GM06990 (cell line): ENCODE data around the gene CDH8.

ENCODE experiments used
- DNase-seq: peaks from one replicate; pipeline ENCODE4 v3.0.0-alpha.2; 2011; ENCODE audit not compliant: insufficient read length; ENCODE audit errors: extremely low read depth
- H3K27me3 ChIP-seq: replicated peaks from 2 replicates; pipeline ENCODE4 v1.6.0; 2011; ENCODE audit warnings: low read length; ENCODE audit not compliant: control insufficient read depth, insufficient read depth
- H3K36me3 ChIP-seq: 2 replicates; pipeline ENCODE4 v1.5.1; 2011; ENCODE audit warnings: low read length; ENCODE audit not compliant: control insufficient read depth, insufficient read depth
- H3K4me3 ChIP-seq: replicated peaks from 2 replicates; pipeline ENCODE4 v1.5.1; 2011; ENCODE audit warnings: low read depth, mild to moderate bottlenecking, control low read depth, low read length
- TF ChIP-seq, protein P1 (sequence below): IDR thresholded peaks from 2 replicates; pipeline ENCODE4 v1.5.1; 2011; ENCODE audit warnings: low read length, control low read depth, mild to moderate bottlenecking, inconsistent platforms; ENCODE audit not compliant: insufficient read depth, poor library complexity, severe bottlenecking

CDH8 gene

DNA sequence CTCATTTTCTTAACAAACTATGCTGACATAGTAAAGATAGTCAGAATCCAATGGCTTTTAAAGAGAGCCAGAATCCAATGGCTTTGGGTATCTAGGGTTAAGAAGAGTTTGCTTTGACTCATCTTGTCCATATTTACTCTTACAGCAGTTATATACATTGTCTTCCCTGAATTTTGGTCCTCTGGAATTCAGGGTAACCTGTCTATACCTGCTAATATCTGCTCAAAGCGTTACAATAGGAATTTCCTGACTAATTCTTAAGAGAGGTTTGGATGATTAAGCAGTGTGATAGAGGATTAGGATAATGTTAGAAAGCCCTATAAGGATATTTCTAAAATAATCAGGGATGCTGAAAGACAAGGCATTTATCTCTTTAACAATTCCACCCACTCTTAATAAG lies 2.0 kb upstream of the CDH8 start:
- Histone ChIP-seq H3K4me3 (no peak overlapping the region), H3K36me3 (no peaks in the 10 kb centered on the region), H3K27me3 (no peaks in the 10 kb centered on the region)
- TF ChIP-seq, protein P1, sequence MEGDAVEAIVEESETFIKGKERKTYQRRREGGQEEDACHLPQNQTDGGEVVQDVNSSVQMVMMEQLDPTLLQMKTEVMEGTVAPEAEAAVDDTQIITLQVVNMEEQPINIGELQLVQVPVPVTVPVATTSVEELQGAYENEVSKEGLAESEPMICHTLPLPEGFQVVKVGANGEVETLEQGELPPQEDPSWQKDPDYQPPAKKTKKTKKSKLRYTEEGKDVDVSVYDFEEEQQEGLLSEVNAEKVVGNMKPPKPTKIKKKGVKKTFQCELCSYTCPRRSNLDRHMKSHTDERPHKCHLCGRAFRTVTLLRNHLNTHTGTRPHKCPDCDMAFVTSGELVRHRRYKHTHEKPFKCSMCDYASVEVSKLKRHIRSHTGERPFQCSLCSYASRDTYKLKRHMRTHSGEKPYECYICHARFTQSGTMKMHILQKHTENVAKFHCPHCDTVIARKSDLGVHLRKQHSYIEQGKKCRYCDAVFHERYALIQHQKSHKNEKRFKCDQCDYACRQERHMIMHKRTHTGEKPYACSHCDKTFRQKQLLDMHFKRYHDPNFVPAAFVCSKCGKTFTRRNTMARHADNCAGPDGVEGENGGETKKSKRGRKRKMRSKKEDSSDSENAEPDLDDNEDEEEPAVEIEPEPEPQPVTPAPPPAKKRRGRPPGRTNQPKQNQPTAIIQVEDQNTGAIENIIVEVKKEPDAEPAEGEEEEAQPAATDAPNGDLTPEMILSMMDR = no peak
- DNase-seq = no peak

DNA sequence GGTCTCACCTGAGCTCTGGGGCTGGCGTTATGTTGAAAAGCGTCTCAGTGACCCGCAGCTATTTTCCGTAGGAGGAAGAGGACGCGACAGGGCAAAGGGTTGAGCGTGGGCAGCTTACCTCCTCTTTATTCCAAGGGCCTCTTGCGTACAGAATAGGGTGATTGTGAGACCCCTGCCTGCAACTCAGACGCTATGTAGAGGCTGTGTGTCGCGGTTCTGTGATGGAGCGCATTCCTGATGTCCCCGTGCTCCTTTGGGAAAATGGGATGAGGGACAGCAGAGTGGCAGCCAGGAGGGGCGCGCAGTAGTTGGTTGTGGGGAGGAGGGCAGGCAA lies 531 bp upstream of the CDH8 start:
- TF ChIP-seq, protein P1 = no peak

DNA sequence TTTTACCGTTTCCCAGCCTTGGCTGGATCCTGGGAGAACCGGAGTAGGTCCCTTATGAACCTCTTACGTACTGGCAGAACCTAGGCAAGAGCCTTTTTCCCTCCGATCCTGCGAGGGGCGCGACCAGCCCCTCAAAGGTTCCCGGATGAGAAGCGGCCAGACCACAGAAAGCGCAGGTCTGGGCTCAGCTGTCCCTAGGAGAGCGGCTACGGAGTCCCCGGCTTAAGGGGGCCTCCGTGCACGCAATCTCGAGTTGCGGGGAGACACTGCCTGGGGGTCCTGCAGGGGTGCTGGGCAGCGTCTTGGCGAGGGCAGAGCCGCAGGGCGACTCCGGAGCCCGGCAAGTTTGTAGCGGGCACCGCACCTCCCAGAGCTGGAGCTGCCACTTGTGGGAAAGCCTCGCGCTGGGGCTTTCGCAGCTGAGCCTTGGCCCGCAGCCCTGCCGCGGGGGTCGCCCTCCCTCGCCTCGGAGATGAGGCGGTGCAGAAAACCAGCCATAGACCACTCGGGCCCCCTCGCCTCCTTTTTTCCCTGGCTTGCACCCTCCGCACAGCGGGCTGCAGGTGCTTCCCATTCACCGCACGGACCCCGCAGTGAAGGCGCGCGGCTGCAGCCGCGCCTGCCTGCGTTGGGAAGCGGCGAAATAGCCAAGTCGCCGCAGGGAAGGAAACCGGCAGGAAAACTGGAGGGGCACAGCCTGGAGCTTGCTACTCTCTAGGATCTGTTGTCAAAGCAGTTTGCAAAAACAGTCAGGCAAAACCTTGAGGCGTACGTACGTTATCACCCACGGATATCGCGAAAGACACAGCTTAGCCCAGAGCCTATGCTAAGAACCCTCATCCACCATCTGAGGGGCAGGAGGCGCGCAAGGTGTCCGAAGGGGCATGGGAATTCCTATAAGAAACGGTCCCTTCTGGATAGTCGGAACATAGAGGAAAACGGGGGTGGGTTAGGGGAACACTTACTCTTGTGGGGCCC lies 834 bp downstream of the CDH8 start:
- no peak for DNase-seq
- TF ChIP-seq, protein P1 = no peak
- no peak overlapping the region for H3K4me3 ChIP-seq
- H3K36me3 ChIP-seq = no peaks in the 10 kb centered on the region
- no peaks in the 10 kb centered on the region for H3K27me3 ChIP-seq

More for the DNA sequence above, 531 bp upstream of the CDH8 start:
- no peaks in the 10 kb centered on the region for H3K27me3 ChIP-seq
- no peak overlapping the region for H3K4me3 ChIP-seq
- no peak for DNase-seq
- H3K36me3 ChIP-seq = no peaks in the 10 kb centered on the region

DNA sequence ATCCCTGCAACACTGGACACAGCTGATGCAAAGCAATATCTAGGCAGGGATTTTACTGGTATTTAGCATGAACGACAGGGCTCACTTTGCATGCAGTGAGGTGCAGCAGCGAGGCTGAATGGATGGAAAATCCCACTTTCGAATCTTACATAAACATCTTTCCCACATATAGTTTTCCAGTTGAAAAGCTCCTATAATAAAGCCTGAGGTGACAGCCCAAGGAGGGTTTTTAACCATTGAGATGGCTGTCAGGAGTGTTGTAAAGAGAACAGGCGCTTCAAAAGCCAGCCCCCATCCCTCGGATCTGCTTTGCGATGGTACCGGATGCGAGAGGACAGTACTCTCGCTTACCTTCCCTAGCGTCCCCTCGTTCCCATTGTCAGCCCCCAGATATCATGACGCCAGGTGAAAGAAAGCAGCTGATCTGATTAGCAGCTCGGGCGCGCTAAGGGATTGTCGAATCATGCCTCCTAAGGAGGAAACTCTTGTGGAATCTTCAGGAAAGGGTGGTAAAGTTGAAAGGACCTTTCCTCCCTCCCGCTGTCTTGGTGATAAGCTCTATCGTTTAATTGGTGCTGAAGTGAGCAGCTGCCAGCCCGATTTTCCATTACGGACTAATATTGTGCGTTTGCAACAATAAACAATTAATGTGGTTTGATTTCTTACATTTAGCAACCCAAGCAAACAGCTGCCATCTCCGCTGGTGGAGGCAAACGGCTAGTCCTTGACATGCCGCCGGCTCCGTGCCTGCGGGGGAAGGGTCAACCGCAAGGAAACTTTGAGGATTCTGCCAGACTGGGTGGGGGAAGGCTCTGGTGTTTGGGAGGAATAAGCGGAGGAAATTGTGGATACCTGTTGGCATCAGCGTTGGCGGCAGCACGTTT lies 1.8 kb downstream of the CDH8 start:
- no peaks in the 10 kb centered on the region for H3K36me3 ChIP-seq
- no peaks in the 10 kb centered on the region for H3K27me3 ChIP-seq
- TF ChIP-seq, protein P1 = no peak
- no peak for DNase-seq
- H3K4me3 ChIP-seq = no peak overlapping the region

DNA sequence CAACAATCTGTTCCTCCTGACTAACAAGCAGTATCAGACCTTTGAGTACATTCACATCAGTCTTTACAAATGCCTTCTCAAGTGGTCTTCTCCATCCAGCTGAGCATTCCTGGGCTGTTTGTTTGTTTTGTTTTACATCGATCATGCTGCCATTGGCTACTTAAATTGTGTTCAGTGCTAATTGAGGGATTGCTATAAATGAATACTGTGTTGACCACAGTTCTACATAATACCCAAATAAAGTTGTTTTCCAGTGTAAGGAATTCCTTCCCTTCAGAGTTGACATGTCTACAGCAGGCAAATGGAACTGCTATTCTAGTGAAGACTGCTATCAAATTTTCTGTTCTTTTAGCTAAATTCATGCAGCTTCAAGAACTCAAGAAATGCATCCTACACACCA lies 3.2 kb downstream of the CDH8 start:
- Histone ChIP-seq H3K36me3 (no peaks in the 10 kb centered on the region), H3K27me3 (no peaks in the 10 kb centered on the region), H3K4me3 (no peak overlapping the region)
- DNase-seq = no peak
- TF ChIP-seq, protein P1 = no peak
